Liver (tissue), 9 donors: Measurements from ENCODE around the gene ME2. TPM values are rescaled to one million over a fixed set of nuclear protein-coding genes. Genes with fewer than 3 reads are reported as not detected.

Experiments used
- DNase-seq: peaks from one replicate; pipeline ENCODE4 v3.0.0-alpha.2; 2017; ENCODE audit warnings: low spot score
- H3K27ac ChIP-seq, 2 donors: one replicate each; pipeline ENCODE4 v1.7.0; 2013; ENCODE audit warnings: inconsistent platforms in 2 of 2, low read length in 2 of 2, control low read depth in 1 of 2, low read depth in 1 of 2, mild to moderate bottlenecking in 1 of 2
- H3K27me3 ChIP-seq, 4 donors: one replicate each; pipeline versions ENCODE4 v1.6.1 to v1.7.0; 2013; ENCODE audit warnings: low read length in 3 of 4, inconsistent platforms in 1 of 4, mild to moderate bottlenecking in 1 of 4, moderate library complexity in 1 of 4; ENCODE audit not compliant: control insufficient read depth in 4 of 4, insufficient read depth in 4 of 4
- H3K36me3 ChIP-seq, 4 donors: one replicate each; pipeline versions ENCODE4 v1.6.1 to v1.7.0; 2013; ENCODE audit warnings: low read length in 3 of 4, mild to moderate bottlenecking in 3 of 4, low read depth in 1 of 4, moderate library complexity in 1 of 4; ENCODE audit not compliant: control insufficient read depth in 4 of 4, insufficient read depth in 3 of 4
- H3K4me1 ChIP-seq, 4 donors: one replicate each; pipeline versions ENCODE4 v1.6.1 to v1.7.0; 2013; ENCODE audit warnings: low read length in 3 of 4, mild to moderate bottlenecking in 3 of 4, moderate library complexity in 1 of 4; ENCODE audit not compliant: control insufficient read depth in 4 of 4, insufficient read depth in 4 of 4
- H3K4me3 ChIP-seq, 3 donors: one replicate each; pipeline versions ENCODE4 v1.6.1 to v1.7.0; 2013; ENCODE audit warnings: low read length in 3 of 3, control low read depth in 1 of 3, low read depth in 1 of 3, mild to moderate bottlenecking in 1 of 3
- H3K9ac ChIP-seq, 2 donors: one replicate each; pipeline ENCODE4 v1.7.0; 2013; ENCODE audit warnings: low read length in 2 of 2, mild to moderate bottlenecking in 2 of 2, moderate library complexity in 2 of 2, control low read depth in 1 of 2, low read depth in 1 of 2
- H3K9me3 ChIP-seq, 4 donors: one replicate each; pipeline versions ENCODE4 v1.6.1 to v1.7.0; 2013; ENCODE audit warnings: low read length in 3 of 4; ENCODE audit not compliant: control insufficient read depth in 4 of 4
- ATF3 ChIP-seq: IDR thresholded peaks from 2 replicates; pipeline ENCODE4 v1.6.1; 2016; ENCODE audit warnings: antibody characterized with exemption
- FOXA1 ChIP-seq: IDR thresholded peaks from 2 replicates; pipeline ENCODE4 v1.6.1; 2016; ENCODE audit warnings: antibody characterized with exemption
- FOXA2 ChIP-seq: IDR thresholded peaks from 2 replicates; pipeline ENCODE4 v1.6.1; 2016; ENCODE audit warnings: antibody characterized with exemption
- GABPA ChIP-seq, 2 donors: IDR thresholded peaks in 1 of 2; conservative IDR thresholded peaks in 1 of 2; 2 replicates each; pipeline ENCODE4 v1.6.1; 2016; ENCODE audit warnings: antibody characterized with exemption in 2 of 2, mild to moderate bottlenecking in 1 of 2, moderate library complexity in 1 of 2
- HNF4A ChIP-seq, 2 donors: conservative IDR thresholded peaks; 2 replicates each; pipeline ENCODE4 v1.6.1; 2016; ENCODE audit warnings: antibody characterized with exemption in 2 of 2, mild to moderate bottlenecking in 2 of 2
- JUND ChIP-seq, 2 donors: IDR thresholded peaks; 2 replicates each; pipeline ENCODE4 v1.6.1; 2016; ENCODE audit warnings: antibody characterized with exemption in 2 of 2
- MAX ChIP-seq: IDR thresholded peaks from 2 replicates; pipeline ENCODE4 v1.6.1; 2016; ENCODE audit warnings: antibody characterized with exemption
- REST ChIP-seq: IDR thresholded peaks from 2 replicates; pipeline ENCODE4 v1.6.1; 2016; ENCODE audit warnings: antibody characterized with exemption, mild to moderate bottlenecking
- RXRA ChIP-seq, 2 donors: IDR thresholded peaks; 2 replicates each; pipeline ENCODE4 v1.6.1; 2017 to 2018; ENCODE audit warnings: antibody characterized with exemption in 2 of 2, mild to moderate bottlenecking in 1 of 2
- TAF1 ChIP-seq: conservative IDR thresholded peaks from 2 replicates; pipeline ENCODE4 v1.6.1; 2016; ENCODE audit warnings: antibody characterized with exemption, mild to moderate bottlenecking
- YY1 ChIP-seq: IDR thresholded peaks from 2 replicates; pipeline ENCODE4 v1.6.1; 2016; ENCODE audit warnings: antibody characterized with exemption, mild to moderate bottlenecking
- ZBTB33 ChIP-seq: IDR thresholded peaks from 2 replicates; pipeline ENCODE4 v1.6.1; 2016; ENCODE audit warnings: antibody characterized with exemption
- WGBS: extraction: QIAGEN DNeasy Blood & Tissue Kit; methylation state at CpG from one replicate; pipeline ENCODE4 v1.1.7; 2013; 5-methylcytosine and 5-hydroxymethylcytosine counted together
- polyA plus RNA-seq, 2 donors: library from polyadenylated mRNA; stranded (reverse) in 1 of 2; unstranded in 1 of 2; fragments of 200-250 nt in 1 of 2; fragments of >200 nt in 1 of 2; fragmentation: Nextera tagmentation in 1 of 2; extraction: Ambion mirVana in 1 of 2; gene quantifications; one replicate each; pipeline versions ENCODE4 v1.2.1 to v1.2.3, GENCODE V29; 2013 to 2015
- total RNA-seq, 2 donors: library from RNA; depleted of rRNA; stranded (reverse); fragments of >200 nt; gene quantifications; one replicate each; pipeline ENCODE4 v1.2.3, GENCODE V29; 2014
- donor health status: healthy.
- donor health status: healthy.
- donor health status: healthy.
- donor health status: healthy.
- donor health status: healthy.

Gene ME2
- total and polyA plus RNA-seq, 4 donors = 9.0 to 33.8 (median 16.1) TPM

- Histone ChIP-seq H3K9ac (no peak overlapping the region), H3K9me3 (no peaks in the 10 kb centered on the region), H3K27me3 (no peaks in the 10 kb centered on the region), H3K27ac (no peak overlapping the region), H3K36me3 (no peaks in the 10 kb centered on the region), H3K4me1 (peaks cover 0 to 5% (median 4%) of the 10 kb centered on the region in 4 donors), H3K4me3 (no peak overlapping the region)
- no peak for TF ChIP-seq YY1
- no peak for TF ChIP-seq HNF4A (conservative IDR thresholded peaks at IDR 0.05)
- TF ChIP-seq FOXA2 = no peak
- TF ChIP-seq GABPA (IDR thresholded peaks at IDR 0.05 in 1 of 2, conservative IDR thresholded peaks at IDR 0.05 in 1 of 2) = no peak
- no peak for TF ChIP-seq TAF1
- DNase-seq = no peak
These were observed 18.9 kb upstream of the ME2 start for GRCh38 chr18:50859793-50860555.

- TF ChIP-seq FOXA1 (no peak), YY1 (no peak), HNF4A (conservative IDR thresholded peaks at IDR 0.05) (no peak), JUND (IDR thresholded peaks at IDR 0.05) (no peak), FOXA2 (no peak), TAF1 (no peak), GABPA (IDR thresholded peaks at IDR 0.05 in 1 of 2, conservative IDR thresholded peaks at IDR 0.05 in 1 of 2) (no peak), REST (no peak), ATF3 (no peak), MAX (no peak), RXRA (IDR thresholded peaks at IDR 0.05) (no peak), ZBTB33 (no peak)
- no peak overlapping the region for H3K4me3 ChIP-seq
- no peak for DNase-seq
- H3K9me3 ChIP-seq = no peaks in the 10 kb centered on the region
- 96% methylated on average over 1 of the region's 1 CpG for WGBS
- no peak overlapping the region for H3K27ac ChIP-seq
- no peaks in the 10 kb centered on the region for H3K27me3 ChIP-seq
- H3K9ac ChIP-seq = no peak overlapping the region
- H3K36me3 ChIP-seq = no peaks in the 10 kb centered on the region
- H3K4me1 ChIP-seq = peaks cover 2 to 8% (median 4%) of the 10 kb centered on the region in 4 donors
These were observed 17.3 kb upstream of the ME2 start for GRCh38 chr18:50861617-50862016.
